Endothelial cell of umbilical vein (primary cell): ENCODE measurements around the gene SLC6A7.

ENCODE experiments used
- POLR2AphosphoS5 ChIP-seq: IDR thresholded peaks from 2 replicates; pipeline ENCODE4 v1.6.1; 2012; ENCODE audit warnings: low read depth, mild to moderate bottlenecking, control low read depth, low read length, moderate library complexity; ENCODE audit not compliant: insufficient read depth
- TF ChIP-seq, protein P1 (sequence below), 2 donors: IDR thresholded peaks; 1 replicate in 1 of 2; 2 replicates in 1 of 2; pipeline ENCODE4 v1.5.1; 2011; ENCODE audit warnings: low read length in 2 of 2, mild to moderate bottlenecking in 2 of 2, moderate library complexity in 2 of 2, control low read depth in 1 of 2, inconsistent platforms in 1 of 2, low read depth in 1 of 2; ENCODE audit not compliant: insufficient read depth in 1 of 2; ENCODE audit errors: extremely low read depth in 1 of 2
- TF ChIP-seq, protein P2 (sequence below): IDR thresholded peaks from 2 replicates; pipeline ENCODE4 v1.6.1; 2011; ENCODE audit not compliant: insufficient read depth, insufficient read length

DNA sequence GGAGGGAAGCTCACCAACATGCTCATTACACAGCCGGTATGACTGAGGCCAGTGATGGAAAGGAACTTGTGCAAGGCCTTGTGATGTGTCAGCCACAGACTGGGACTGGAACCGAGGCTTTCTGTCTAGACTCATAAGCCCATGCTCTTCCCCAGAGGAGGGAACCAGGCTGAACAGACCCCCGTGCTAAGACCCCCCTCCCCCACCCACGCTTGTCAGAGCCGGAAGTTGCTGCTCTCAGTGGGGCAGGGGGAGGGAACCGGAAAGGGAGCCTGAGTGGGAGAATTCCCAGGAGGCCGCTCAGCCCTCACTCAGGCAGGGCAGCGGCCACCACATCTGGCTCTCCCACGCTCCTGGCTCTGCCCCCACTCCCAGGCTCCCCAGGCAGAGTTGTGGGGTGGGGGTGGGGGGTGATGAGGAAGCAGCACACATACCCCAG, 30.1 kb upstream of the SLC6A7 start:
- TF ChIP-seq, protein P1, sequence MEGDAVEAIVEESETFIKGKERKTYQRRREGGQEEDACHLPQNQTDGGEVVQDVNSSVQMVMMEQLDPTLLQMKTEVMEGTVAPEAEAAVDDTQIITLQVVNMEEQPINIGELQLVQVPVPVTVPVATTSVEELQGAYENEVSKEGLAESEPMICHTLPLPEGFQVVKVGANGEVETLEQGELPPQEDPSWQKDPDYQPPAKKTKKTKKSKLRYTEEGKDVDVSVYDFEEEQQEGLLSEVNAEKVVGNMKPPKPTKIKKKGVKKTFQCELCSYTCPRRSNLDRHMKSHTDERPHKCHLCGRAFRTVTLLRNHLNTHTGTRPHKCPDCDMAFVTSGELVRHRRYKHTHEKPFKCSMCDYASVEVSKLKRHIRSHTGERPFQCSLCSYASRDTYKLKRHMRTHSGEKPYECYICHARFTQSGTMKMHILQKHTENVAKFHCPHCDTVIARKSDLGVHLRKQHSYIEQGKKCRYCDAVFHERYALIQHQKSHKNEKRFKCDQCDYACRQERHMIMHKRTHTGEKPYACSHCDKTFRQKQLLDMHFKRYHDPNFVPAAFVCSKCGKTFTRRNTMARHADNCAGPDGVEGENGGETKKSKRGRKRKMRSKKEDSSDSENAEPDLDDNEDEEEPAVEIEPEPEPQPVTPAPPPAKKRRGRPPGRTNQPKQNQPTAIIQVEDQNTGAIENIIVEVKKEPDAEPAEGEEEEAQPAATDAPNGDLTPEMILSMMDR (IDR thresholded peaks at IDR 0.05; ENCODE audit: extremely low read depth in 1 of 2, insufficient read depth in 1 of 2, low read depth in 1 of 2, low read length in 2 of 2), result no peak
- no peak for TF ChIP-seq POLR2AphosphoS5
- TF ChIP-seq, protein P2, sequence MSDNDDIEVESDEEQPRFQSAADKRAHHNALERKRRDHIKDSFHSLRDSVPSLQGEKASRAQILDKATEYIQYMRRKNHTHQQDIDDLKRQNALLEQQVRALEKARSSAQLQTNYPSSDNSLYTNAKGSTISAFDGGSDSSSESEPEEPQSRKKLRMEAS, result no peak
